IMR-90 (cell line): ENCODE measurements around the gene SERPINH1. TPM values are rescaled to one million over a fixed set of nuclear protein-coding genes. Genes with fewer than 3 reads are reported as not detected.

Experiments
- ATAC-seq: fragments of 200-7000 bp; cut with Tn5 transposase; 2 replicates; pipeline ENCODE4 v1.9.1; 2020; ENCODE audit warnings: low read depth, mild to moderate bottlenecking, moderate library complexity
- BruUV-seq: library from RNA; stranded (reverse); fragments of 400-500 nt; replicated peaks from 2 replicates; lab custom pipeline; 2021; lab: Mats Ljungman, UMichigan
- CTCF ChIA-PET: fragments of 300-600 bp; formaldehyde crosslinking; extraction: SDS; loops from one replicate; lab custom pipeline; 2021; ENCODE audit warnings: antibody characterized with exemption; lab: Yijun Ruan, JAX
- POLR2A ChIA-PET: fragments of 300-600 bp; sonication (Branson Sonifier 250); formaldehyde crosslinking; loops from one replicate; lab custom pipeline; 2022; ENCODE audit warnings: antibody characterized with exemption; ENCODE audit not compliant: unreplicated experiment; lab: Charles Lee
- DNase-seq: peaks from one replicate; pipeline ENCODE4 v3.0.0; 2013
- H2AFZ ChIP-seq: replicated peaks from 2 replicates; pipeline ENCODE3; 2013; ENCODE audit warnings: low read length, mild to moderate bottlenecking; ENCODE audit not compliant: poor library complexity
- H2AK5ac ChIP-seq: 2 replicates; pipeline ENCODE4 v1.6.1; 2013; ENCODE audit warnings: low read depth, low read length, inconsistent platforms
- H2AK9ac ChIP-seq: replicated peaks from 2 replicates; pipeline ENCODE3; 2013; ENCODE audit warnings: mild to moderate bottlenecking, low read depth, low read length, moderate library complexity; ENCODE audit not compliant: poor library complexity
- H2BK120ac ChIP-seq: 2 replicates; pipeline ENCODE4 v1.6.1; 2013; ENCODE audit warnings: low read depth, low read length, inconsistent platforms
- H2BK15ac ChIP-seq: 3 replicates; pipeline ENCODE4 v1.6.1; 2013; ENCODE audit warnings: low read depth, low read length, inconsistent platforms
- H2BK20ac ChIP-seq: 2 replicates; pipeline ENCODE4 v1.6.1; 2013; ENCODE audit warnings: low read depth, mild to moderate bottlenecking, inconsistent platforms, low read length, moderate library complexity
- H2BK5ac ChIP-seq: 2 replicates; pipeline ENCODE4 v1.6.1; 2013; ENCODE audit warnings: mild to moderate bottlenecking, low read depth, low read length, inconsistent platforms; ENCODE audit not compliant: poor library complexity, severe bottlenecking
- H3K14ac ChIP-seq: replicated peaks from 2 replicates; pipeline ENCODE4 v1.6.1; 2013; ENCODE audit warnings: low read depth, low read length, inconsistent platforms
- H3K18ac ChIP-seq: 2 replicates; pipeline ENCODE4 v1.6.1; 2013; ENCODE audit warnings: low read depth, low read length, control low read depth
- H3K23ac ChIP-seq: 2 replicates; pipeline ENCODE4 v1.6.1; 2013; ENCODE audit warnings: low read depth, low read length, inconsistent platforms
- H3K27ac ChIP-seq: 2 replicates; pipeline ENCODE4 v1.5.1; 2013; ENCODE audit warnings: mild to moderate bottlenecking, control low read depth, low read length; ENCODE audit not compliant: insufficient read depth
- H3K27me3 ChIP-seq: 2 replicates; pipeline ENCODE4 v1.6.1; 2013; ENCODE audit warnings: low read length; ENCODE audit not compliant: control insufficient read depth, insufficient read depth
- H3K36me3 ChIP-seq: 2 replicates; pipeline ENCODE4 v1.6.1; 2013; ENCODE audit warnings: low read length, mixed read lengths; ENCODE audit not compliant: control insufficient read depth, insufficient read depth
- H3K4ac ChIP-seq: 2 replicates; pipeline ENCODE4 v1.6.1; 2013; ENCODE audit warnings: low read depth, low read length, inconsistent platforms
- H3K4me1 ChIP-seq: 2 replicates; pipeline ENCODE4 v1.6.1; 2013; ENCODE audit warnings: low read length, mixed read lengths; ENCODE audit not compliant: control insufficient read depth, insufficient read depth
- H3K4me2 ChIP-seq: 2 replicates; pipeline ENCODE4 v1.6.1; 2013; ENCODE audit warnings: low read depth, mild to moderate bottlenecking, control low read depth, low read length, moderate library complexity
- H3K4me3 ChIP-seq: 2 replicates; pipeline ENCODE4 v1.5.1; 2013; ENCODE audit warnings: low read depth, mild to moderate bottlenecking, control low read depth, low read length, moderate library complexity; ENCODE audit not compliant: insufficient read depth
- H3K56ac ChIP-seq: 2 replicates; pipeline ENCODE4 v1.6.1; 2013; ENCODE audit warnings: low read length, inconsistent platforms; ENCODE audit not compliant: insufficient read depth; ENCODE audit errors: extremely low read depth
- H3K79me1 ChIP-seq, 2 experiments: 2 replicates each; pipeline ENCODE4 v1.6.1; 2013; ENCODE audit warnings: low read length in 2 of 2, inconsistent platforms in 1 of 2, low read depth in 1 of 2
- H3K9ac ChIP-seq: 2 replicates; pipeline ENCODE4 v1.6.1; 2013; ENCODE audit warnings: low read depth, low read length, control low read depth
- H3K9me1 ChIP-seq: 2 replicates; pipeline ENCODE4 v1.6.1; 2013; ENCODE audit warnings: low read length, inconsistent platforms; ENCODE audit not compliant: insufficient read depth
- H3K9me3 ChIP-seq: 2 replicates; pipeline ENCODE4 v1.6.1; 2013; ENCODE audit warnings: low read length; ENCODE audit not compliant: control insufficient read depth, insufficient read depth
- H4K20me1 ChIP-seq: 2 replicates; pipeline ENCODE4 v1.6.1; 2013; ENCODE audit warnings: low read length, inconsistent platforms; ENCODE audit not compliant: insufficient read depth
- H4K5ac ChIP-seq: 2 replicates; pipeline ENCODE4 v1.6.1; 2013; ENCODE audit warnings: mild to moderate bottlenecking, low read depth, low read length, control low read depth
- H4K8ac ChIP-seq, 2 experiments: 2 replicates each; pipeline ENCODE4 v1.6.1; 2013; ENCODE audit warnings: low read depth in 2 of 2, low read length in 2 of 2, control low read depth in 1 of 2, inconsistent platforms in 1 of 2
- H4K91ac ChIP-seq: 2 replicates; pipeline ENCODE4 v1.6.1; 2013; ENCODE audit warnings: low read depth, low read length, inconsistent platforms; ENCODE audit not compliant: insufficient read depth
- BHLHE40 ChIP-seq: fragments of 150-350 bp; IDR thresholded peaks from 2 replicates; pipeline ENCODE4 v1.6.1; 2016; ENCODE audit warnings: mild to moderate bottlenecking, low read depth, low read length
- CEBPB ChIP-seq: IDR thresholded peaks from 2 replicates; pipeline ENCODE4 v1.6.1; 2012; ENCODE audit warnings: low read depth, low read length, improper control_type of control experiment
- CHD1 ChIP-seq: IDR thresholded peaks from 2 replicates; pipeline ENCODE4 v1.6.1; 2012; ENCODE audit warnings: low read depth, low read length, improper control_type of control experiment
- CTCF ChIP-seq: conservative IDR thresholded peaks from 2 replicates; pipeline ENCODE4 v1.5.1; 2012; ENCODE audit warnings: mild to moderate bottlenecking, low read depth, low read length, improper control_type of control experiment
- ELK1 ChIP-seq: fragments of 150-350 bp; IDR thresholded peaks from 2 replicates; pipeline ENCODE4 v1.6.1; 2016; ENCODE audit warnings: low read depth, mild to moderate bottlenecking, low read length, moderate library complexity, borderline replicate concordance
- MAFK ChIP-seq: IDR thresholded peaks from 2 replicates; pipeline ENCODE4 v1.6.1; 2012; ENCODE audit warnings: low read depth, low read length, improper control_type of control experiment
- MAZ ChIP-seq: IDR thresholded peaks from 2 replicates; pipeline ENCODE4 v1.6.1; 2012; ENCODE audit warnings: low read depth, mild to moderate bottlenecking, low read length, improper control_type of control experiment, moderate library complexity, borderline replicate concordance
- MXI1 ChIP-seq: IDR thresholded peaks from 2 replicates; pipeline ENCODE4 v1.6.1; 2012; ENCODE audit warnings: low read depth, mild to moderate bottlenecking, low read length, moderate library complexity, borderline replicate concordance
- NFE2L2 ChIP-seq: fragments of 150-350 bp; IDR thresholded peaks from 2 replicates; pipeline ENCODE4 v1.6.1; 2016; ENCODE audit warnings: low read depth, mild to moderate bottlenecking, low read length
- POLR2A ChIP-seq: IDR thresholded peaks from 2 replicates; pipeline ENCODE4 v1.6.1; 2012; ENCODE audit warnings: mild to moderate bottlenecking, low read depth, low read length
- RAD21 ChIP-seq: IDR thresholded peaks from 2 replicates; pipeline ENCODE4 v1.6.1; 2012; ENCODE audit warnings: low read length, improper control_type of control experiment
- RCOR1 ChIP-seq: IDR thresholded peaks from 2 replicates; pipeline ENCODE4 v1.6.1; 2012; ENCODE audit warnings: mild to moderate bottlenecking, low read length, improper control_type of control experiment; ENCODE audit not compliant: insufficient replicate concordance
- RFX5 ChIP-seq: IDR thresholded peaks from 2 replicates; pipeline ENCODE4 v1.8.0; 2012; ENCODE audit warnings: low read depth, mild to moderate bottlenecking, low read length, moderate library complexity
- USF2 ChIP-seq: fragments of 150-350 bp; IDR thresholded peaks from 2 replicates; pipeline ENCODE4 v1.6.1; 2017; ENCODE audit warnings: mild to moderate bottlenecking, antibody characterized with exemption, low read length, low read depth
- WGBS, 2 experiments: methylation state at CpG; one replicate each; pipeline versions ENCODE4 v1.1.5 to v1.1.7; 2013; ENCODE audit warnings: missing lambda C conversion rate in 2 of 2; ENCODE audit not compliant: insufficient read length in 1 of 2; ENCODE audit errors: extremely low coverage in 2 of 2; 5-methylcytosine and 5-hydroxymethylcytosine counted together
- dilution Hi-C: fragments of 300-500 bp; cut with HindIII; formaldehyde crosslinking; loops from one replicate; pipeline ENCODE4 v1.14.3; 2018; ENCODE audit warnings: low sequenced_read_pairs; ENCODE audit not compliant: unreplicated experiment
- in situ Hi-C: fragments of 300-500 bp; cut with MboI; formaldehyde crosslinking; loops from 3 replicates; pipeline ENCODE4 v1.14.3; 2019; ENCODE audit warnings: low sequenced_read_pairs, inconsistent platforms, mixed read lengths
- intact Hi-C: fragments of 100-400 bp; cut with micrococcal nuclease; formaldehyde crosslinking; loops from 2 replicates; pipeline ENCODE4 v1.10.0; 2022
- polyA plus RNA-seq, 3 experiments: library from polyadenylated mRNA; depleted of rRNA; stranded (reverse); fragments of >200 nt; gene quantifications; 2 replicates each; pipeline ENCODE4 v1.2.3, GENCODE V29; 2012; ENCODE audit warnings: low replicate concordance in 1 of 3
- total RNA-seq: library from RNA; depleted of rRNA; stranded (reverse); fragments of >200 nt; gene quantifications from 2 replicates; pipeline ENCODE4 v1.2.3, GENCODE V29; 2012

SERPINH1 gene
- total and polyA plus RNA-seq, 2 of the 4 experiments (the other 2 are of a cell fraction): 841 to 1,857 TPM

DNA sequence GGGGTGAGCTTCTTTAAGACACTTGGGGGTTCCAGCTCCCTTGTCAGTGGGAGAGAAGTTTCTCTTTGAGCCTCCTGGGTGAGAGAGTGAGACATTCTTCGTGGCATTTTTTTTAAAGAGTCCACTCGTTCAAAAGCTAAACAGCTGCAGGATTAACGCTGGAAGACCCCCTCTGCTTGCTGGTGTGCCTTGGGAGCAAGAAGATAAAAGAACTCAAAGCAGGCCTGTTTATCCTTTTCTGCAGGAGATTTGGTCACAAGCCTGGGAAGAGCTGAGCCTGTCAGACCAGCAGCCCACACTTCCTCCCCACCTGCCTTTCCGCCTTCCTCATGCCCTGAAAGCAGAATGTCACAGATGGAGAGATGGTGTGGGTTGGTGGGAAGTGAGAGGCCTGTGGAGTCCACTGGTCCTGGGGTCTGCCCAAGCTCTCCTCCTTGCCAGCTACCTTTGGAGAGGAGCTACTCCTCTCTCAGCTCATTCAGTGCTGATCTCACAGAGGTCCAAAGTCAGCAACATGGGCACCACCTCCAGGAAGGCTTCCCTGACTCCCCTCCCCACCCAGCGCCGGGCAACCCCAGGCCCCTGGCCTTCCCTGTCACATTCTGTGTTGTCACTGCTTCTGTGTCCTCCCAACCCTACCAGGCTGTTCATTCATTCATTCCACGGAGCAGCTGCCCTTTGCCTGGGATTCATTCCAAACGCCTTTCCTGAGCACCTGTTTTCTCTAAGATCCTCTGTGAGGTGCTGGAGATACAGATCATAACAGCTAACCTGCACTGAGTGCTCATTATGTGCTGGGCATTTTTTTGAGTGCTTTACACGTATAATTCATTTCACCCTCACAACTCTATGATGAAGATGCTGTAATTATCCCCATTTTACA lies 43.0 kb upstream of the SERPINH1 start:
- Histone ChIP-seq H2AFZ (no peak overlapping the region), H4K5ac (no peak overlapping the region), H3K27me3 (no peaks in the 10 kb centered on the region; the same call in 1 of the 2 replicates), H2BK15ac (no peak overlapping the region), H3K9me3 (peaks cover 2% of the 10 kb centered on the region; the same call in 1 of the 2 replicates), H4K91ac (no peak overlapping the region), H4K8ac (no peak overlapping the region), H2BK20ac (no peak overlapping the region), H3K4ac (no peak overlapping the region), H3K4me1 (peaks cover under 1% of the 10 kb centered on the region), H3K18ac (no peak overlapping the region), H2AK9ac (no peak overlapping the region), H3K79me1 (no peaks in the 10 kb centered on the region; a peak in 1 of 4 replicates), H3K56ac (no peak overlapping the region), H2BK5ac (no peak overlapping the region), H2BK120ac (no peak overlapping the region), H3K14ac (no peak overlapping the region), H3K36me3 (no peaks in the 10 kb centered on the region), H3K4me2 (no peak overlapping the region), H4K20me1 (peaks cover 3% of the 10 kb centered on the region; the same call in 1 of the 2 replicates), H2AK5ac (no peak overlapping the region), H3K9me1 (0 out of 2 replicates have a peak, but pooled peaks cover under 1% of the 10 kb centered on the region), H3K4me3 (no peak overlapping the region), H3K27ac (no peak overlapping the region), H3K23ac (no peak overlapping the region), H3K9ac (no peak overlapping the region)
- intact Hi-C loops (loop anchor here (5.0 kb wide), 1 partner anchor 52 kb away; no protein-coding TSS in a partner anchor), in situ Hi-C loops (no loop called here), dilution Hi-C loops (no loop called here)
- WGBS, 2 experiments: 83% methylated on average over 2 of the region's 9 CpGs; no CpG with 5 or more reads in 1 of the 2 experiments
- BruUV-seq: no TSS peak
- ATAC-seq: no peak
- CTCF ChIA-PET: interaction anchor here (0.8 kb wide), 1 partner anchor 20 kb away, joined by 3 read pairs; no protein-coding TSS in a partner anchor
- POLR2A ChIA-PET: no interaction called here
- no peak for DNase-seq
- TF ChIP-seq RCOR1 (no peak), NFE2L2 (no peak), MAFK (no peak), POLR2A (no peak), MXI1 (no peak), USF2 (no peak), ELK1 (no peak), MAZ (no peak), CHD1 (no peak), RAD21 (no peak), RFX5 (no peak), BHLHE40 (no peak), CEBPB (no peak), CTCF (no peak)
